Testis (tissue), 2 donors: ENCODE data around the gene COL4A6.

Source experiments
- CTCF ChIP-seq, 3 experiments: fragments of 450-650 bp in 2 of 3; fragments of 200-600 bp in 1 of 3; sonication (generic) in 1 of 3; IDR thresholded peaks; one replicate each; pipeline ENCODE4 v1.5.1; 2016 to 2019; ENCODE audit warnings: antibody characterized with exemption in 3 of 3, mild to moderate bottlenecking in 2 of 3, moderate library complexity in 1 of 3
- POLR2A ChIP-seq: fragments of 450-650 bp; IDR thresholded peaks from one replicate; pipeline ENCODE4 v1.6.1; 2017; ENCODE audit warnings: antibody characterized with exemption, mild to moderate bottlenecking, moderate library complexity

GRCh38 chrX:108362026-108362425 is 76.2 kb downstream of the COL4A6 start:
- no peak for TF ChIP-seq CTCF (IDR thresholded peaks at IDR 0.05)
- no peak for TF ChIP-seq POLR2A
